ENCODE data around the gene AICDA. TPM values are rescaled to one million over a fixed set of nuclear protein-coding genes. Genes with fewer than 3 reads are reported as not detected.

The AICDA gene
- total RNA-seq, 4 donors from 2014 or later: not detected

DNA sequence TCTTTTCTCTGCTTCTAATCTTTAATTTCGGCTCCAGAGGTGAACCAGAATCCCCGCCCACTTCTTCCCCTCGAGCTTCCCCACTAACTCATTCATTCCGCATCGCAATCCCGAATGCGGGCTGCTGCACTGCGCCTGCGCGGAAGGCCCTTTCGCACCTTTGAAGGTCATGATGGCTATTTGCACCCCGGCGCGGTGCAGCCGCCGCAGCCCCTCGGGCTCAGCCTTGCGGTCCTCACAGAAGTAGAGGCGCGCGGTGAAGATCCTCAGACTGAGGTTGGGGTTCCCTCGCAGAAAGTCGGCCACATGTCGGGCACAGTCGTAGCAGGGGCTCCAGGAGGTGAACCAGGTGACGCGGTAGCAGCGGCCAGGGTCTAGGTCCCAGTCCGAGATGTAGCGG is 7.6 kb downstream of the AICDA start:
- intact Hi-C loops (cut with DNase I; ENCODE audit: low total_unique reads): no loop called here
- no peak overlapping the region for H3K4me3 ChIP-seq (ENCODE audit: low read depth, poor library complexity, severe bottlenecking)
- no peak for TF ChIP-seq POLR2A (IDR thresholded peaks at IDR 0.05)
- TF ChIP-seq, protein P1, sequence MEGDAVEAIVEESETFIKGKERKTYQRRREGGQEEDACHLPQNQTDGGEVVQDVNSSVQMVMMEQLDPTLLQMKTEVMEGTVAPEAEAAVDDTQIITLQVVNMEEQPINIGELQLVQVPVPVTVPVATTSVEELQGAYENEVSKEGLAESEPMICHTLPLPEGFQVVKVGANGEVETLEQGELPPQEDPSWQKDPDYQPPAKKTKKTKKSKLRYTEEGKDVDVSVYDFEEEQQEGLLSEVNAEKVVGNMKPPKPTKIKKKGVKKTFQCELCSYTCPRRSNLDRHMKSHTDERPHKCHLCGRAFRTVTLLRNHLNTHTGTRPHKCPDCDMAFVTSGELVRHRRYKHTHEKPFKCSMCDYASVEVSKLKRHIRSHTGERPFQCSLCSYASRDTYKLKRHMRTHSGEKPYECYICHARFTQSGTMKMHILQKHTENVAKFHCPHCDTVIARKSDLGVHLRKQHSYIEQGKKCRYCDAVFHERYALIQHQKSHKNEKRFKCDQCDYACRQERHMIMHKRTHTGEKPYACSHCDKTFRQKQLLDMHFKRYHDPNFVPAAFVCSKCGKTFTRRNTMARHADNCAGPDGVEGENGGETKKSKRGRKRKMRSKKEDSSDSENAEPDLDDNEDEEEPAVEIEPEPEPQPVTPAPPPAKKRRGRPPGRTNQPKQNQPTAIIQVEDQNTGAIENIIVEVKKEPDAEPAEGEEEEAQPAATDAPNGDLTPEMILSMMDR (IDR thresholded peaks at IDR 0.05): no peak
- 93 to 94% methylated on average over 30 of the region's 30 CpGs for WGBS, 2 donors
- DNase-seq (ENCODE audit: low spot score in 2 of 2): peak in 1 of 2 donors; percentile 60

DNA sequence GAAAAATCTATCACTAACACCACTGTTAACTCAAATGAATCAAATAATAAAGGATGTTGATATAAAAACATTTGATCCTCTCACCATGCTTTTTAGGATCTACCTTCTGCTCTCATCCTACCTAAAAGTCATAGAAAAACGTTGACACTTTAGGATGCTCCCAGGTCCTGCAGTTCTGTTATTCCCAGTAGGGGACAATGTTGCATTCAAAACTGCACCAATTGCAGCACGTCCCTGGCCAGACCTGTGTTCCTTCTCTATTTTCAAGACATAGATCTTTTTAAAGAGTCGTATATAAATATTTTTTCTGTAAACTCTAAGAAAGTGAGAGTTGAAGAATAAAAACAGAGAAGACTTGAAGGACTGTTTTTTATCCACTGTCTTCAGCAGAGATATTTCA is 8.8 kb downstream of the AICDA start:
- TF ChIP-seq, protein P1 (IDR thresholded peaks at IDR 0.05): no peak
- no peak for TF ChIP-seq POLR2A (IDR thresholded peaks at IDR 0.05)
- 40 to 44% methylated on average over 3 of the region's 3 CpGs for WGBS, 2 donors
- no peak overlapping the region for H3K4me3 ChIP-seq (ENCODE audit: low read depth, poor library complexity, severe bottlenecking)
- no peak for DNase-seq (ENCODE audit: low spot score in 2 of 2)
- intact Hi-C loops (cut with DNase I; ENCODE audit: low total_unique reads): no loop called here

DNA sequence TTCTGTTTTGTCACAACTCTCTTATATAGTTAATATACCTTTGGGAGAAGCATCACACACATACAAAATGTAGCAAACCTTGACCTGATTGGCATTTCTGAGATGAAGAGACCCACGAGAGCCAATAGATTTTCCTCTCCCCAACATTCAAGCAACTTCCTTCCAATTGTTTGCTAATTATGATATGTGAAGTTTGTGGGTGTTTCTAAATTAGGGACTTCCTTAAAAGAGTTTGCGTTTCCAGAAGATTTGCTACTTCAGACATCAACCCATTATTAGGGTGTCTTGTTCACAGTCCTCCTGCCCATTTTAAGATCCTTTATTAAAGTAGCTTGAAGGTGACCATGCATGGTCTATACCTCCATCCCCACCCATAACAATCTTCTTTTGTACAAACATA is 9.4 kb downstream of the AICDA start:
- WGBS, 2 donors: 57 to 60% methylated on average over 2 of the region's 2 CpGs
- intact Hi-C loops (cut with DNase I; ENCODE audit: low total_unique reads): no loop called here

DNA sequence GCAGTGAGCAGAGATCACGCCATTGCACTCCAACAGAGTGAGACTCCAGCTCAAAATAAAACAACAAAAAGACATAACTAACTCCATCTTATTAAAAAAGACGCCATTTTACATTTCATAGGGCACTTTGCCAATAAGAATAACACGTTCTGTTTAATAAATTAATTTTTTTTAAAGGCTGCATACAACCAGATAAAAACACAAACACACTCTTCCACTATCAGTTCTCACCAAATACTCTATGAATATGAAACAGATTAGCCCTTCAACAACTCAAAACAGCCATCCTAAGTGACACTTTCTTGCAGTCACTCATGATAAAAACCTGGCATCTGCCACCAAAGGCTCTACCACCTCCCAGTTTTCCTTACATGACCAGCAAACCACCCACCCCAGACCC is 16.1 kb downstream of the AICDA start:
- intact Hi-C loops (cut with DNase I; ENCODE audit: low total_unique reads): no loop called here
- TF ChIP-seq POLR2A (IDR thresholded peaks at IDR 0.05): no peak
- TF ChIP-seq, protein P1 (IDR thresholded peaks at IDR 0.05): no peak
- no peak for DNase-seq (ENCODE audit: low spot score in 2 of 2)
- no peak overlapping the region for H3K4me3 ChIP-seq (ENCODE audit: low read depth, poor library complexity, severe bottlenecking)
- 57 to 61% methylated on average over 3 of the region's 3 CpGs for WGBS, 2 donors

More for the DNA sequence above, 9.4 kb downstream of the AICDA start:
- no peak for DNase-seq (ENCODE audit: low spot score in 2 of 2)
- H3K4me3 ChIP-seq (ENCODE audit: low read depth, poor library complexity, severe bottlenecking): no peak overlapping the region
- TF ChIP-seq POLR2A (IDR thresholded peaks at IDR 0.05): no peak
- TF ChIP-seq, protein P1 (IDR thresholded peaks at IDR 0.05): no peak

DNA sequence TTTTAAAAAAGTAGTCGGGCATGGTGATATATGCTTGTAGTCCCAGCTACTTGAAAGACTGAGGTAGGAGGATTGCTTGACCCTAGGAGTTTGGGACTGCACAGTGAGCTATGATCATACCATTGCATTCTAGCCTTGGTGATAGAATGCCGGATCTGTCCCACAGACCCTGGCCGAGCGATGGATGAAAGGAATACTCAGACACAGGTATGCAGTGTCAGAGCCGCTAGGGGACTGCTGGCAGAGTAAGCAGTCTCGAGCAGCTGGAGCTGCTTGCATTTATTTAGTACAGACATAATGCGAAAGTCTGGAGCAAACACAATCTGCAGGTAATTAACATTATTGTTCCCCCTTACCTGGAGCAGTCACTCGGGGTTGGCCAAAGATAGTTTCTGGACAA is 18.6 kb downstream of the AICDA start:
- no peak for DNase-seq (ENCODE audit: low spot score in 2 of 2)
- 59 to 61% methylated on average over 8 of the region's 8 CpGs for WGBS, 2 donors
- TF ChIP-seq, protein P1 (IDR thresholded peaks at IDR 0.05): no peak
- no peak for TF ChIP-seq POLR2A (IDR thresholded peaks at IDR 0.05)
- H3K4me3 ChIP-seq (ENCODE audit: low read depth, poor library complexity, severe bottlenecking): no peak overlapping the region
- intact Hi-C loops (cut with DNase I; ENCODE audit: low total_unique reads): no loop called here

DNA sequence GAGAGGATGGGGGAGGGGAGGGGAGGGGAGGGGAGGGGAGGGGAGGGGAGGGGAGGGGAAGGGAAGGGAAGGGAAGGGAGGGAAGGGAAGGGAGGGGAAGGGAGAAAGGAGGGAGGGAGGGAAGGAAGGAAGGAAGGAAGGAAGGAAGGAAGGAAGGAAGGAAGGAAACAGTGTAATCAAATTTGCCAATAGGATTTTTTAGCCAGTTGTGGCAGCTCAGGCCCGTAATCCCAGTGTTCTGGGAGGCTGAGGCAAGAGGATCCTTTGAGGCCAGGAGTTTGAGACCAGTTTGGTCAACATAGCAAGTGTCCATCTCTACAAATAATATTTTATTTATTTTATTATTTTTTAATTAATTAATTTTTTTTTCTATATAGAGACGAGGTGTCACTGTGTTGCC is 19.4 kb downstream of the AICDA start:
- no peak for DNase-seq (ENCODE audit: low spot score in 2 of 2)
- no peak for TF ChIP-seq POLR2A (IDR thresholded peaks at IDR 0.05)
- TF ChIP-seq, protein P1 (IDR thresholded peaks at IDR 0.05): no peak
- intact Hi-C loops (cut with DNase I; ENCODE audit: low total_unique reads): no loop called here
- H3K4me3 ChIP-seq (ENCODE audit: low read depth, poor library complexity, severe bottlenecking): no peak overlapping the region
- WGBS, 2 donors: 93 to 95% methylated on average over 2 of the region's 2 CpGs
